Activated CD4-positive, alpha-beta T cell treated with anti-CD3 and anti-CD28 coated beads for 36 hours (primary cell): ENCODE measurements around the gene PPP2R3C. TPM values are rescaled to one million over a fixed set of nuclear protein-coding genes. Genes with fewer than 3 reads are reported as not detected.
"Not testable (repeated sequence)": the region's sequence is repeated elsewhere in the genome, so short reads cannot be mapped to it uniquely, and the experiment has no call there.

Source experiments
- ATAC-seq: fragments of 200-7000 bp; cut with Tn5 transposase; one replicate; pipeline ENCODE4 v1.10.0; 2021; ENCODE audit warnings: mild to moderate bottlenecking, moderate library complexity
- CTCF ChIA-PET: fragments of 350-600 bp; sonication (Branson Sonifier 250); formaldehyde crosslinking; loops from one replicate; lab custom pipeline; 2021; ENCODE audit warnings: antibody characterized with exemption; lab: Charles Lee
- POLR2A ChIA-PET: fragments of 350-600 bp; sonication (Branson Sonifier 250); formaldehyde crosslinking; loops from one replicate; lab custom pipeline; 2021; ENCODE audit warnings: antibody characterized with exemption, inconsistent platforms; lab: Charles Lee
- DNase-seq: peaks from one replicate; pipeline ENCODE4 v3.0.0-alpha.2; 2020
- H3K27ac Mint-ChIP-seq: one replicate; pipeline ENCODE4 v1.8.0; 2021; ENCODE audit warnings: mixed read lengths
- H3K27me3 Mint-ChIP-seq: one replicate; pipeline ENCODE4 v1.8.0; 2021; ENCODE audit warnings: mixed read lengths
- H3K36me3 Mint-ChIP-seq: one replicate; pipeline ENCODE4 v1.8.0; 2021; ENCODE audit warnings: low read depth, mixed read lengths
- H3K4me1 Mint-ChIP-seq: one replicate; pipeline ENCODE4 v1.8.0; 2021; ENCODE audit warnings: mixed read lengths
- H3K4me3 Mint-ChIP-seq: one replicate; pipeline ENCODE4 v1.8.0; 2021; ENCODE audit warnings: mild to moderate bottlenecking, moderate library complexity, mixed read lengths
- H3K9me3 Mint-ChIP-seq: one replicate; pipeline ENCODE4 v1.8.0; 2021; ENCODE audit warnings: low read depth, mixed read lengths
- intact Hi-C, 2 experiments: fragments of 100-400 bp; cut with DNase I in 1 of 2; cut with micrococcal nuclease in 1 of 2; formaldehyde crosslinking; loops; one replicate each; pipeline versions ENCODE4 v1.14.2 to v1.15.1; 2022 to 2024; cut with DNase I, micrococcal nuclease
- total RNA-seq, 2 experiments: library from RNA; stranded (reverse); gene quantifications; one replicate each; pipeline ENCODE4 v1.2.3, GENCODE V29; 2021

PPP2R3C gene
- total RNA-seq, 2 experiments from 2014 or later: 43.8 to 53.5 TPM

- CTCF ChIA-PET: interaction anchor here (2.2 kb wide), 1 partner anchor 64 kb away, joined by 6 read pairs; no protein-coding TSS in a partner anchor
- peak; percentile 45 for DNase-seq
- Mint-ChIP-seq H3K4me1 (peaks cover 23% of the 10 kb centered on the region), H3K4me3 (peak overlapping the region; percentile 95), H3K27ac (peak overlapping the region; percentile 99), H3K27me3 (no peaks in the 10 kb centered on the region), H3K36me3 (peaks cover 16% of the 10 kb centered on the region), H3K9me3 (no peaks in the 10 kb centered on the region)
- ATAC-seq: peak; percentile 4
- intact Hi-C loops: loop anchor here (5.0 to 10.0 kb wide), 4 partner anchors 247 to 1270 kb away; partner anchors contain the start of genes PSMA6 (in 1 of the 2) and RALGAPA1 (in 1 of the 2)
- POLR2A ChIA-PET: interaction anchor here (0.5 to 2.3 kb wide), 11 partner anchors 14 to 371 kb away, joined by 3 to 21 read pairs (median 6); partner anchors contain the start of genes BAZ1A, NFKBIA, PPP2R3C and PRORP
Measured at GRCh38 chr14:35044939-35045797, 76.6 kb downstream of the PPP2R3C start.

GRCh38 chr14:35043046-35043445, 78.7 kb downstream of the PPP2R3C start:
- no peak overlapping the region for H3K27ac Mint-ChIP-seq
- POLR2A ChIA-PET: interaction anchor here (0.6 to 0.7 kb wide), 2 partner anchors 53 to 61 kb away, joined by 5 to 8 read pairs; no protein-coding TSS in a partner anchor
- peaks cover 5% of the 10 kb centered on the region for H3K36me3 Mint-ChIP-seq
- H3K4me3 Mint-ChIP-seq: no peak overlapping the region
- no peaks in the 10 kb centered on the region for H3K9me3 Mint-ChIP-seq
- no peaks in the 10 kb centered on the region for H3K27me3 Mint-ChIP-seq
- no peak for ATAC-seq
- CTCF ChIA-PET: interaction anchor here (1.1 kb wide), 1 partner anchor 244 kb away, joined by 5 read pairs; no protein-coding TSS in a partner anchor
- intact Hi-C loops: loop anchor here in 1 of 2 experiments (10.0 kb wide), 1 partner anchor 1272 kb away; no protein-coding TSS in a partner anchor
- H3K4me1 Mint-ChIP-seq: peaks cover 20% of the 10 kb centered on the region
- DNase-seq: no peak

- no peak overlapping the region for H3K27ac Mint-ChIP-seq
- no peaks in the 10 kb centered on the region for H3K9me3 Mint-ChIP-seq
- no peaks in the 10 kb centered on the region for H3K27me3 Mint-ChIP-seq
- ChIA-PET CTCF (interaction anchor here (0.7 to 0.8 kb wide), 2 partner anchors 62 to 170 kb away, joined by 3 read pairs; no protein-coding TSS in a partner anchor), POLR2A (interaction anchor here (0.6 to 0.7 kb wide), 2 partner anchors 54 to 61 kb away, joined by 5 to 8 read pairs; no protein-coding TSS in a partner anchor)
- intact Hi-C loops: loop anchor here in 1 of 2 experiments (1.0 to 10.0 kb wide), 2 partner anchors 9 to 1272 kb away; no protein-coding TSS in a partner anchor
- H3K36me3 Mint-ChIP-seq: peaks cover under 1% of the 10 kb centered on the region
- peaks cover 16% of the 10 kb centered on the region for H3K4me1 Mint-ChIP-seq
- DNase-seq (no peak), ATAC-seq (no peak)
- H3K4me3 Mint-ChIP-seq: no peak overlapping the region
Measured at GRCh38 chr14:35042632-35043031, 79.2 kb downstream of the PPP2R3C start.

- H3K9me3 Mint-ChIP-seq: peaks cover 19% of the 10 kb centered on the region
- H3K4me1 Mint-ChIP-seq, H3K27me3 Mint-ChIP-seq, intact Hi-C loops, DNase-seq, ATAC-seq, POLR2A ChIA-PET, H3K4me3 Mint-ChIP-seq, H3K27ac Mint-ChIP-seq, CTCF ChIA-PET: not testable (repeated sequence)
- peaks cover 20% of the 10 kb centered on the region for H3K36me3 Mint-ChIP-seq
Measured at GRCh38 chr14:35038312-35038711, 83.5 kb downstream of the PPP2R3C start.

Other genes with a start within 250 kb of the PPP2R3C start
- 10 to 100 TPM; 53.9 to 75.2 TPM for gene BAZ1A, start 246.6 kb downstream of the PPP2R3C start, total RNA-seq
- 10 to 100 TPM; 81.1 to 88.4 TPM for gene SRP54, start 139.0 kb downstream of the PPP2R3C start, total RNA-seq
- gene FAM177A1, start 75.7 kb downstream of the PPP2R3C start, total RNA-seq: 10 to 100 TPM; 35.4 to 37.2 TPM
- gene PRORP, start 562 bp upstream of the PPP2R3C start, total RNA-seq: 10 to 100 TPM; 37.3 to 51.1 TPM
- 100 to 1,000 TPM; 374 to 425 TPM for gene PSMA6, start 170.4 kb upstream of the PPP2R3C start, total RNA-seq